ENCODE data around the gene LGR4.

DNA sequence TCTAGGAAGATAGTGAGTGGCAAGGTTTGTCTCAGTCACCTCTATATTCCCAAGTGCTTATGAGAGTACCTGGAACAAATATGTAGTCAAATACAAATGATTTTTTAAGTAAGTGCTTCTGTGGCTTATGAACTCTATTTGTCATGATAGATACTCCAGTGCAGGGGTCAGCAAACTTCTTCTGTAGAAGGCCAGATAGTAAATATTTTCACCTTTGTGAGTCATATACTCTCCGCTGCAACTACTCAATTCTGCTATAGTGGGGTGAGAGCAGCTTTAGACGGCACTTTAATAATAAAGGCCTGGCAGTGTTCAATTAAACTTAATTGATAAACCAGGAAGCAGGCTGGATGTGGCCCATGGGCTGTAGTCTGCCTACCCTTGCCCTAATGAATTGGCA, 97.2 kb downstream of the LGR4 start:
- TF ChIP-seq SP1 (IDR thresholded peaks at IDR 0.05; ENCODE audit: low read depth, low read length) (no peak), SUPT20H (IDR thresholded peaks at IDR 0.05; ENCODE audit: borderline replicate concordance, control insufficient read depth, low read depth, low read length) (no peak), RAD21 (IDR thresholded peaks at IDR 0.05; ENCODE audit: insufficient read depth, low read depth, low read length) (no peak), EP300 (IDR thresholded peaks at IDR 0.05; ENCODE audit: borderline replicate concordance in 1 of 2, control insufficient read depth in 1 of 2, low read depth in 2 of 2, low read length in 2 of 2) (no peak), EZH2 (IDR thresholded peaks at IDR 0.05; ENCODE audit: borderline replicate concordance, control insufficient read depth, low read depth, low read length) (no peak), CBX3 (IDR thresholded peaks at IDR 0.05; ENCODE audit: borderline replicate concordance, low read depth) (no peak), JUNB (IDR thresholded peaks at IDR 0.05) (no peak), RUNX3 (IDR thresholded peaks at IDR 0.05; ENCODE audit: low read length) (no peak), RFX5 (IDR thresholded peaks at IDR 0.05; ENCODE audit: low read depth, low read length) (no peak), ETV6 (conservative IDR thresholded peaks at IDR 0.05 in 1 of 2, IDR thresholded peaks at IDR 0.05 in 1 of 2; ENCODE audit: borderline replicate concordance in 1 of 2, low read depth in 1 of 2) (no peak), EGR1 (IDR thresholded peaks at IDR 0.05; ENCODE audit: borderline replicate concordance in 1 of 2, low read depth in 2 of 2, low read length in 2 of 2) (no peak)
- TF ChIP-seq, protein P1, sequence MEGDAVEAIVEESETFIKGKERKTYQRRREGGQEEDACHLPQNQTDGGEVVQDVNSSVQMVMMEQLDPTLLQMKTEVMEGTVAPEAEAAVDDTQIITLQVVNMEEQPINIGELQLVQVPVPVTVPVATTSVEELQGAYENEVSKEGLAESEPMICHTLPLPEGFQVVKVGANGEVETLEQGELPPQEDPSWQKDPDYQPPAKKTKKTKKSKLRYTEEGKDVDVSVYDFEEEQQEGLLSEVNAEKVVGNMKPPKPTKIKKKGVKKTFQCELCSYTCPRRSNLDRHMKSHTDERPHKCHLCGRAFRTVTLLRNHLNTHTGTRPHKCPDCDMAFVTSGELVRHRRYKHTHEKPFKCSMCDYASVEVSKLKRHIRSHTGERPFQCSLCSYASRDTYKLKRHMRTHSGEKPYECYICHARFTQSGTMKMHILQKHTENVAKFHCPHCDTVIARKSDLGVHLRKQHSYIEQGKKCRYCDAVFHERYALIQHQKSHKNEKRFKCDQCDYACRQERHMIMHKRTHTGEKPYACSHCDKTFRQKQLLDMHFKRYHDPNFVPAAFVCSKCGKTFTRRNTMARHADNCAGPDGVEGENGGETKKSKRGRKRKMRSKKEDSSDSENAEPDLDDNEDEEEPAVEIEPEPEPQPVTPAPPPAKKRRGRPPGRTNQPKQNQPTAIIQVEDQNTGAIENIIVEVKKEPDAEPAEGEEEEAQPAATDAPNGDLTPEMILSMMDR (IDR thresholded peaks at IDR 0.05 in 2 of 3, conservative IDR thresholded peaks at IDR 0.05 in 1 of 3; ENCODE audit: control insufficient read depth in 2 of 3, extremely low read depth in 1 of 3, insufficient read depth in 1 of 3, low read depth in 3 of 3, low read length in 3 of 3), result no peak
- TF ChIP-seq, protein P2, sequence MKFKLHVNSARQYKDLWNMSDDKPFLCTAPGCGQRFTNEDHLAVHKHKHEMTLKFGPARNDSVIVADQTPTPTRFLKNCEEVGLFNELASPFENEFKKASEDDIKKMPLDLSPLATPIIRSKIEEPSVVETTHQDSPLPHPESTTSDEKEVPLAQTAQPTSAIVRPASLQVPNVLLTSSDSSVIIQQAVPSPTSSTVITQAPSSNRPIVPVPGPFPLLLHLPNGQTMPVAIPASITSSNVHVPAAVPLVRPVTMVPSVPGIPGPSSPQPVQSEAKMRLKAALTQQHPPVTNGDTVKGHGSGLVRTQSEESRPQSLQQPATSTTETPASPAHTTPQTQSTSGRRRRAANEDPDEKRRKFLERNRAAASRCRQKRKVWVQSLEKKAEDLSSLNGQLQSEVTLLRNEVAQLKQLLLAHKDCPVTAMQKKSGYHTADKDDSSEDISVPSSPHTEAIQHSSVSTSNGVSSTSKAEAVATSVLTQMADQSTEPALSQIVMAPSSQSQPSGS (IDR thresholded peaks at IDR 0.05; ENCODE audit: low read length), result no peak

Measured in GM12878 (cell line).